OCI-LY7 (cell line): ENCODE measurements around the gene AFF3.

Source experiments
- CTCF ChIP-seq: fragments of 200-600 bp; sonication (generic); conservative IDR thresholded peaks from 2 replicates; pipeline ENCODE4 v1.5.1; 2014; ENCODE audit warnings: mild to moderate bottlenecking, antibody characterized with exemption, low read length, moderate library complexity, mixed read lengths
- EZH2phosphoT487 ChIP-seq: fragments of 200-600 bp; sonication (generic); IDR thresholded peaks from 2 replicates; pipeline ENCODE4 v1.6.1; 2018; ENCODE audit warnings: low read depth, borderline replicate concordance, mild to moderate bottlenecking, mixed run types, antibody characterized with exemption, low read length, moderate library complexity, mixed read lengths

- TF ChIP-seq CTCF = no peak
- no peak for TF ChIP-seq EZH2phosphoT487
Observed at GRCh38 chr2:99854236-99854852, 288.0 kb downstream of the AFF3 start.
